Measurements from ENCODE around the gene HTN3.
"Not testable (repeated sequence)": the region's sequence is repeated elsewhere in the genome, so short reads cannot be mapped to it uniquely, and the experiment has no call there.

HTN3 gene

GRCh38 chr4:70028159-70028558, at the start of gene HTN3:
HTN3 (plus strand) TSS chr4:70028459; CDS start chr4:70030741, 2,282 bp downstream.
- not testable (repeated sequence) for DNase-seq

DNA sequence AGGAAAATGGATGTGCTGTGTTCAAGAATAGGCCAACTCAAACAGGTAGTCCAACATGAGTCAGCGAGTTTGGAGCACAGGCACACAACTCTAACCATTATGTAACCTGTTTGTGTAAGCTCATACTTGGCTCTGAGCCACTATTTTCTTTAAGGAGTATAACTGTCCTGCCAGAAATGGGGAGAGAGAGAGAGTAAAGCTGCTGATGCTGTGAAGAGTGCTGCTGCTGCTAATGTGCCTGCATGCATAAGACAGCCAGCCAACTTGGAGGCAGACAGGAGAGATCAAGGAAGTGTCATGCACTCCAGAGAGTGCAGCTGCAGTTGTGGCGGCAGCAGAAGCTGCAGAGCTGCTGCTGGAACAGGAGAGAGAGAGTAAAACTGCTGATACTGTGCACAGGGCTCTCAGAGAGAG, 44.2 kb upstream of the HTN3 start:
- DNase-seq, result no peak

DNA sequence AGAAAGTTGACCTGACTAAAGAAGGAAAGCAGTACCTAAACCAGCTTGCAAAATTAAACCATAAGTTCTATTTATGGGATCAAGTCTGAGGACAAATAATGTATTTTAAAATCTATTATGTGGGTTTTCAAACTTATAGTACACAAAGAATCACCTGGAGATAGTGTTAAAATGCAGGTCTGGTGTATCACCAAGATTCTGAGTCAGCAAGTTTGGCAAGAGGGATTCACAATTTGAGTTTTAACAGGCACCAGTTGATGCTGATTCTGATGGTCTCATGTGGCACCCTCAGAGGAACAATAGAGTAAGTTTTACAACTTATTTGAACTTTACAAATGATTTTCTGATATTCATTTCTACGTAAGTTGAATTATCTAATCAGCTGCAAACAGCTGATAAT, 41.6 kb upstream of the HTN3 start:
- DNase-seq, result no peak

- DNase-seq, result no peak
Observed at GRCh38 chr4:69991016-69991415, 37.2 kb upstream of the HTN3 start.

GRCh38 chr4:69994782-69995181, 33.5 kb upstream of the HTN3 start:
- no peak for DNase-seq

- no peak for DNase-seq
Observed at GRCh38 chr4:69995526-69996016, 32.7 kb upstream of the HTN3 start, which contains the start of gene STATH. STATH (plus strand) TSS chr4:69995966; CDS start chr4:69998438, 2,472 bp downstream.

- no peak for DNase-seq
Observed at GRCh38 chr4:69999420-69999819, 28.8 kb upstream of the HTN3 start.

GRCh38 chr4:70000711-70001110, 27.5 kb upstream of the HTN3 start:
- DNase-seq, result no peak

GRCh38 chr4:70002507-70002906, 25.8 kb upstream of the HTN3 start:
- no peak for DNase-seq

DNA sequence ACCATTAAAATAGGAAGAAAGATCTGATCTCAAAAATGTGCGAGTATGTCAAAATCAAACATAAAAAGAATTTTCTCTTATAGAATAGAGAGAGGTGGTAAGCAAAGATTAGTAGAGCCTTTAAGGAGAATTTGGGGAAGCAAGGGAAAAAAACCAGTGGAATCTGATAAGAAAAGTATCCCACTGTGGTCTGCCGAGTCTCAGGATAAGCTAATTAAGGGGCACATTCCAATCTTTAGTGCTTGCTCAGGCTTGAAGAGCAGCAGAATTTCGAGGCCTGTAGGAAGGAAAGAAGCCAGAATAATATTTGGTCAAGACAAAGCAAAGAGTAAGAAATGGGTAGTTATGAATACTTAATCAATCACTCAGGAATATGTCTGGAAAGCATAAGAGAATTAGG, 19.5 kb upstream of the HTN3 start:
- no peak for DNase-seq

GRCh38 chr4:70019006-70019405, 9.3 kb upstream of the HTN3 start:
- not testable (repeated sequence) for DNase-seq

GRCh38 chr4:70023218-70023617, 5.0 kb upstream of the HTN3 start:
- DNase-seq, result no peak

DNA sequence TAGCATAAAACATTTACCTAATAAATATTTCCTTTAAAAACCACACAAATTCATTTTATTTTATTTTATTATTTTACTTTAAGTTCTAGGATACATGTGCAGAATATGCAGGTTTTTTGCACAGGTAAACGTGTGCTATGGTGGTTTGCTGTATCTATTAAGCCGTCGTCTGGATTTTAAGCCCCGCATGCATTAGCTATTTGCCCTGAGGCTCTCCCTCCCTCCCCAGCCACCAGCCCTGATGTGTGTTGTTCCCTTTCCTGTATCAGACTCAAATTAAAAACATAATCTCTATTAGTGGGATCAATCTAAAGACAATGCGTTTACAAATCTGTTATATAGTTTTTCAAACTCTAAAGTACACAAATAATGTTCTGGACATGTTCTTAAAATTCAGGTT, 1.2 kb upstream of the HTN3 start:
- no peak for DNase-seq

GRCh38 chr4:70037559-70037958, 9.3 kb downstream of the HTN3 start:
- not testable (repeated sequence) for DNase-seq

DNA sequence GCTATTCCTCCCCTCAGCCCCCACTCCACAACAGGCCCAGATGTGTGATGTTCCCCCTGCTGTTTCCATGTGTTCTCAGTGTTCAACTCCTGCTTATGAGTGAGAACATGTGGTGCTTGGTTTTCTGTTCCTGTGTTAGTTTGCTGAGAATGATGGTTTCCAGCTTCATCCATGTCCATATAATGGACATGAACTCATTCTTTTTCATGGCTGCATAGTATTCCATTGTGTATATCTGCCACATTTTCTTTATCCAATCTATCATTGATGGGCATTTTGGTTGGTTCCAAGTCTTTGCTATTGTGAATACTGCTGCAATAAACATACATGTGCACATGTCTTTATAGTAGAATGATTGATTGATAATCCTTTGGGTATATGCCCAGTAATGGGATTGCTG, 11.7 kb downstream of the HTN3 start:
- DNase-seq, result not testable (repeated sequence)

DNA sequence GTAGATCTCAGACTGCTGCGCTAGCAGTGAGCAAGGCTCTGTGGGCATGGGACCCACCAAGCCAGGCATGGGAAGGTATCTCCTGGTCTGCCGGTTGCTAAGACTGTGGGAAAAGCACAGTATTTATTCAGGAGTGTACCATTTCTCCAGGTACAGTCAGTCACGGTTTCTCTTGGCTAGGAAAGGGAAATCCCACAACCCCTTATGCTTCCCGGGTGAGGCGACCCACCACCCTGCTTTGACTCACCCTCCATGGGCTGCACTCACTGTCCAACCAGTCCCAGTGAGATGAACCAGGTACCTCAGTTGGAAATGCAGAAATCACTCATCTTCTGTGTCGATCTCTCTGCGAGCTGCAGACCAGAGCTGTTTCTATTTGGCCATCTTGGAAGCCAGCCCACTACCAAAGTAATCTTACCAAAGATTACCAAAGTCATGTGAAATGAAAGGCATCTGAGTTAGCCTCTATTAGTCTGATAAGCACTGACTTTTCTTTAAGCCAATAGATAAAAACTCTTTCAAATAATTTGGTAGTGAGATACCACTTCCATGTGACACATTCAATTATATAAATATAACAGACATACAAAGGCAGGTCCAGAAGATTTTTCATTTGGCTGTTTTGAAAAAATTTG, 13.5 kb downstream of the HTN3 start:
- no peak for DNase-seq

- not testable (repeated sequence) for DNase-seq
Observed at GRCh38 chr4:70050138-70050537, 21.9 kb downstream of the HTN3 start, which contains the start of gene HTN1. HTN1 (plus strand) TSS chr4:70050438; CDS start chr4:70053077, 2,639 bp downstream.

GRCh38 chr4:70056534-70056933, 28.3 kb downstream of the HTN3 start:
- not testable (repeated sequence) for DNase-seq

- DNase-seq, result no peak
Observed at GRCh38 chr4:70057651-70058050, 29.4 kb downstream of the HTN3 start.

DNA sequence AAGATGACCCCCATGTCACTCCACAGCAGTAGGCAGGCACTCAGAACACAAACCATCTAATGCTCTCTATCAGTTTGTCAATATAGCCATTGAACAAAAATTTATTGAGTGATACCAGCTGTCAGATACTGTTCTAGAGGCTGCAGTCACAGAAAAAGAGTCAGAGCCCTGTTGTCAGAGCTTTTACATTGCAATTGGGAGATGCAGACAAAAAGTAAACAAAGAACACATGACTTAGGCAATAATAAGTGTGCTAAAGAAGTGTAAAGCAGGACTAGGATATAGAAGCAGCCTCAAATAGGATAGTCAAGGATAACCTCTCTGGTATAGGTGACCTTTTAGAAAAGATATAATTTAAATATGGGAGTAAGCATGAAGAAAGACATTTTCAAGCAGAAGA, 30.9 kb downstream of the HTN3 start:
- DNase-seq, result no peak

- DNase-seq, result no peak
Observed at GRCh38 chr4:70062000-70062399, 33.7 kb downstream of the HTN3 start.

GRCh38 chr4:70080205-70080604, 51.9 kb downstream of the HTN3 start:
- no peak for DNase-seq
